B cell (primary cell): ENCODE data around the gene TRPM4.

ENCODE experiments used
- CTCF ChIP-seq: fragments of 200-600 bp; IDR thresholded peaks from one replicate; pipeline ENCODE4 v1.8.0; 2022; ENCODE audit warnings: antibody characterized with exemption, mild to moderate bottlenecking
- EZH2 ChIP-seq: IDR thresholded peaks from 2 replicates; pipeline ENCODE4 v1.6.1; 2012; ENCODE audit warnings: borderline replicate concordance, low read depth, mild to moderate bottlenecking, moderate library complexity, low read length; ENCODE audit not compliant: insufficient read depth, poor library complexity, severe bottlenecking

GRCh38 chr19:49132974-49133609 is 24.5 kb upstream of the TRPM4 start:
- TF ChIP-seq CTCF, result no peak
- TF ChIP-seq EZH2, result no peak
